22Rv1 (cell line): Measurements from ENCODE around the gene RALGPS2.

Source experiments
- CTCF ChIP-seq: fragments of 450-650 bp; IDR thresholded peaks from 2 replicates; pipeline ENCODE4 v1.5.1; 2017; ENCODE audit warnings: mild to moderate bottlenecking
- ZFX ChIP-seq: fragments of 450-650 bp; IDR thresholded peaks from 2 replicates; pipeline ENCODE4 v1.6.1; 2017; ENCODE audit warnings: antibody characterized with exemption, borderline replicate concordance

- TF ChIP-seq CTCF (no peak), ZFX (no peak)
Measured at GRCh38 chr1:178918308-178918707, 193.3 kb downstream of the RALGPS2 start.
